ENCODE data around the gene GOSR2.

GOSR2 gene

GRCh38 chr17:46885415-46886309 is 37.3 kb upstream of the GOSR2 start:
- no peak overlapping the region for H3K4me3 ChIP-seq (ENCODE audit: control insufficient read depth, low read depth, low read length)
- no peak for DNase-seq (ENCODE audit: low read depth)
- TF ChIP-seq, protein P1, sequence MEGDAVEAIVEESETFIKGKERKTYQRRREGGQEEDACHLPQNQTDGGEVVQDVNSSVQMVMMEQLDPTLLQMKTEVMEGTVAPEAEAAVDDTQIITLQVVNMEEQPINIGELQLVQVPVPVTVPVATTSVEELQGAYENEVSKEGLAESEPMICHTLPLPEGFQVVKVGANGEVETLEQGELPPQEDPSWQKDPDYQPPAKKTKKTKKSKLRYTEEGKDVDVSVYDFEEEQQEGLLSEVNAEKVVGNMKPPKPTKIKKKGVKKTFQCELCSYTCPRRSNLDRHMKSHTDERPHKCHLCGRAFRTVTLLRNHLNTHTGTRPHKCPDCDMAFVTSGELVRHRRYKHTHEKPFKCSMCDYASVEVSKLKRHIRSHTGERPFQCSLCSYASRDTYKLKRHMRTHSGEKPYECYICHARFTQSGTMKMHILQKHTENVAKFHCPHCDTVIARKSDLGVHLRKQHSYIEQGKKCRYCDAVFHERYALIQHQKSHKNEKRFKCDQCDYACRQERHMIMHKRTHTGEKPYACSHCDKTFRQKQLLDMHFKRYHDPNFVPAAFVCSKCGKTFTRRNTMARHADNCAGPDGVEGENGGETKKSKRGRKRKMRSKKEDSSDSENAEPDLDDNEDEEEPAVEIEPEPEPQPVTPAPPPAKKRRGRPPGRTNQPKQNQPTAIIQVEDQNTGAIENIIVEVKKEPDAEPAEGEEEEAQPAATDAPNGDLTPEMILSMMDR (conservative IDR thresholded peaks at IDR 0.05; ENCODE audit: control insufficient read depth, insufficient read depth, low read depth, low read length), result no peak

DNA sequence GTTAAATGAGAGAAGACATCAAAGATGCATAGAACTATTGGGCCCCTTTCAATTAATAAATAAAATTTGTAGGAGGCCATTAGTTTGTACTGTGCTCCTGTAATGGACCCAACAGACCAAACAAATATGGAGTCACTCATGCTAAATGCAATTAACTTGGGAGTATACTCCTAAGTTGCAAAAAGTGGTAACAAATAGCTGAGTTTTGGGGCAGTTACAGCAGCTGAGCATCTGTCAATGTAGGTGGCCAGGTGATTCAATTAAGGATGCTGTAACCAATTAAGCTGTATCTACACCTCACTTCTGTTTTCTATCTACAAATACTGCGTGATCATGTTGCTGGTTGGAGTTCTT is 36.7 kb upstream of the GOSR2 start:
- H3K4me3 ChIP-seq (ENCODE audit: control insufficient read depth, low read depth, low read length), result no peak overlapping the region
- DNase-seq (ENCODE audit: low read depth), result no peak
- TF ChIP-seq, protein P1 (conservative IDR thresholded peaks at IDR 0.05; ENCODE audit: control insufficient read depth, insufficient read depth, low read depth, low read length), result no peak

DNA sequence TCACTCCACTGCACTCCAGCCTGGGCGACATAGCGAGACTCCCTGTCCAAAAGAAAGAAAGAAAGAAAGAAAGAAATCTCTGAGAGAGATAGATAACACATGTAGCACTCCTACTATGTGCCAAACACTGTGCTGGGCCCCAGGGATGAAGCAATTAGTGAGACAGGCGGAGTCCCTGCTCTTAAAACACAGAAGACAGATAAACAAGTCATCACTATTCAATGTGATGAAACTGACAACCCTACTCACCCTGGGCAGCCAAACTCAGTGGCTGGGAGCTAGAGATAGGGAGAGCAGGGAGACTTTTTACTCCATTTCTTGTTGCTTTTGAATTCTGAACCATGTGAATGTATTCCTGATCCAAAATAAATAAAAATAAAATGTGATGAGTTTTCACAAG is 35.2 kb upstream of the GOSR2 start:
- TF ChIP-seq, protein P1 (conservative IDR thresholded peaks at IDR 0.05; ENCODE audit: control insufficient read depth, insufficient read depth, low read depth, low read length), result no peak
- no peak for DNase-seq (ENCODE audit: low read depth)
- no peak overlapping the region for H3K4me3 ChIP-seq (ENCODE audit: control insufficient read depth, low read depth, low read length)

DNA sequence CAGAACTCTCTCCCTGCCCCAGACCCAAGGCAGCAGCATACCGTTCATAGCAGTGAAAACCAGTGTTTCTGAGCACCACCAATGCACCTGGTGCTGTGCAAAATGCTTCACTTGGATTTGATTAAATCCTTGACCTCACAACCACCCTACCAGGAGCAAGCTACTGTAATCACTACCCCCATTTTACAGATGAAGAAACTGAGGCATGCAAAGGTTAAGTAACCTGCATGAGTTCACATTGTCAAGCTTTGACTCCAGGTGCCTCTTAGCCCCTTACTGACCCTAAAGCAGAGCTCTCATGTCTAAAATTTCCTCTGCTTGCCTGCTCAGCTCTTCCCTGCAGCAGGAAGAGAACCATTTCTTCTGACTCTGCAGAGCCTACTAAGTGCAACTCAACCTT is 34.2 kb upstream of the GOSR2 start:
- DNase-seq (ENCODE audit: low read depth), result no peak
- H3K4me3 ChIP-seq (ENCODE audit: control insufficient read depth, low read depth, low read length), result no peak overlapping the region
- TF ChIP-seq, protein P1 (conservative IDR thresholded peaks at IDR 0.05; ENCODE audit: control insufficient read depth, insufficient read depth, low read depth, low read length), result no peak

GRCh38 chr17:46889519-46889918 is 33.4 kb upstream of the GOSR2 start:
- TF ChIP-seq, protein P1 (conservative IDR thresholded peaks at IDR 0.05; ENCODE audit: control insufficient read depth, insufficient read depth, low read depth, low read length), result no peak
- no peak overlapping the region for H3K4me3 ChIP-seq (ENCODE audit: control insufficient read depth, low read depth, low read length)
- no peak for DNase-seq (ENCODE audit: low read depth)

- no peak for DNase-seq (ENCODE audit: low read depth)
- TF ChIP-seq, protein P1 (conservative IDR thresholded peaks at IDR 0.05; ENCODE audit: control insufficient read depth, insufficient read depth, low read depth, low read length), result no peak
- H3K4me3 ChIP-seq (ENCODE audit: control insufficient read depth, low read depth, low read length), result no peak overlapping the region
Observed at GRCh38 chr17:46889992-46890564, 32.9 kb upstream of the GOSR2 start.
